ENCODE measurements around the gene CCDC191.

Gene CCDC191

DNA sequence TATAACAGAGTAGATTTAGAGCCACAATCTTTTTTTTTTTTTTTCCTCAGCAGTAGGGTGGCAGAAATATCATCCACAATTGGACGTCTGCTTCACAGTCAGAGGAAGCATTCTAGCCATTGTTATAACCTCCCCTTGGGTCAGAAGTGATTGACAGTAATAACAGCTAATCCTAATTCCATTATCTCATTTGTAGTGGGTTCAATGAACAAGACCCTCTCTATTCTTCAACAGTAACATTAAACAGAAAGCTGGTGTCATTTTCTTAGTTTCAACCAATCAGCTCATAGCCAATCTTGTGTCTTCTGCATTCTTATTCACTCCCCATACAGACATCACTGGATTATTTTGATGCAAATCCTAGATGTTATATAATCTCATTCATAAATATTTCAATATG, 44.8 kb upstream of the CCDC191 start:
- Histone ChIP-seq H2BK12ac (ENCODE audit: low read length) (no peak overlapping the region), H3K4me3 (ENCODE audit: low read depth, low read length) (no peak overlapping the region), H3K79me2 (ENCODE audit: control insufficient read depth, insufficient read depth, low read length, poor library complexity) (no peaks in the 10 kb centered on the region), H4K91ac (ENCODE audit: low read depth, low read length) (no peak overlapping the region), H3K14ac (ENCODE audit: low read length) (no peak overlapping the region), H2BK120ac (ENCODE audit: insufficient read depth, low read length, poor library complexity) (no peak overlapping the region), H4K8ac (ENCODE audit: low read depth, low read length) (no peak overlapping the region), H3K4me1 (ENCODE audit: control insufficient read depth in 1 of 2, insufficient read depth in 2 of 2, low read length in 2 of 2) (no peaks in the 10 kb centered on the region), H3K27me3 (ENCODE audit: insufficient read depth, low read length) (no peaks in the 10 kb centered on the region), H2AK5ac (ENCODE audit: low read length) (no peak overlapping the region), H3K4me2 (ENCODE audit: low read length) (no peak overlapping the region), H3K9me3 (ENCODE audit: insufficient read depth, low read depth, low read length) (no peaks in the 10 kb centered on the region), H3K36me3 (ENCODE audit: control insufficient read depth in 1 of 2, insufficient read depth in 2 of 2, low read length in 2 of 2) (no peaks in the 10 kb centered on the region), H3K18ac (ENCODE audit: low read length) (no peak overlapping the region), H3K27ac (ENCODE audit: low read depth, low read length) (no peak overlapping the region), H3K9ac (ENCODE audit: low read length) (no peak overlapping the region), H3K23ac (ENCODE audit: low read length) (no peak overlapping the region), H4K12ac (ENCODE audit: low read depth, low read length) (no peak overlapping the region), H2AFZ (ENCODE audit: insufficient read depth, low read length, poor library complexity) (no peak overlapping the region), H3K79me1 (ENCODE audit: low read length) (no peaks in the 10 kb centered on the region), H2BK5ac (ENCODE audit: low read depth, low read length, poor library complexity) (no peak overlapping the region), H3K4ac (ENCODE audit: low read depth, low read length) (no peak overlapping the region)
- WGBS (ENCODE audit: extremely low coverage, insufficient coverage, insufficient read length), result no CpG with 5 or more reads among the region's 1 CpG
- no peak for DNase-seq

DNA sequence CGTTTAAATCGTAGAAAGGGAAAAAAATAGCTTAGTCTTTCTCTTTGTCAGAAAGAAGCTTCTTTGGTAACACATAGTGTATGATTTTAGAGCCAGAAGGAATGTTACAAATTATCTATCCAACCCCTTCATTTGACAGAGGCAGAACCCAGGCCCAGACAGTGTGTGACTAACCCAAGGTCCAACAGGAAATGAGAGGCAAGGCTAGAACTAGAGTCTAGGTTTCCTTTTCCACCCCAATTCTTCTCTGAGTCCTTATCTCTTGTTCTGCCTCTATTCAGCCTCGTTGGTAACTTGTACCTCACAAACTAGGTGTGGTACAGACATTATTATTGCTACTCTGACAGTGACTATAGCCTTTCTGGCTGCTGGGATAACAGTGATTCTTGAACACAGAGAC, 39.5 kb upstream of the CCDC191 start:
- no CpG with 5 or more reads among the region's 3 CpGs for WGBS (ENCODE audit: extremely low coverage, insufficient coverage, insufficient read length)
- no peak overlapping the region for H2BK120ac ChIP-seq (ENCODE audit: insufficient read depth, low read length, poor library complexity)
- no peak overlapping the region for H2BK5ac ChIP-seq (ENCODE audit: low read depth, low read length, poor library complexity)
- no peaks in the 10 kb centered on the region for H3K36me3 ChIP-seq (ENCODE audit: control insufficient read depth in 1 of 2, insufficient read depth in 2 of 2, low read length in 2 of 2)
- no peaks in the 10 kb centered on the region for H3K79me1 ChIP-seq (ENCODE audit: low read length)
- H3K27ac ChIP-seq (ENCODE audit: low read depth, low read length), result no peak overlapping the region
- no peak overlapping the region for H4K8ac ChIP-seq (ENCODE audit: low read depth, low read length)
- H3K9ac ChIP-seq (ENCODE audit: low read length), result no peak overlapping the region
- no peak overlapping the region for H4K12ac ChIP-seq (ENCODE audit: low read depth, low read length)
- H3K4me1 ChIP-seq (ENCODE audit: control insufficient read depth in 1 of 2, insufficient read depth in 2 of 2, low read length in 2 of 2), result no peaks in the 10 kb centered on the region
- H3K27me3 ChIP-seq (ENCODE audit: insufficient read depth, low read length), result no peaks in the 10 kb centered on the region
- H3K23ac ChIP-seq (ENCODE audit: low read length), result no peak overlapping the region
- H3K79me2 ChIP-seq (ENCODE audit: control insufficient read depth, insufficient read depth, low read length, poor library complexity), result no peaks in the 10 kb centered on the region
- no peak for DNase-seq
- H3K4me3 ChIP-seq (ENCODE audit: low read depth, low read length), result no peak overlapping the region
- no peaks in the 10 kb centered on the region for H3K9me3 ChIP-seq (ENCODE audit: insufficient read depth, low read depth, low read length)
- no peak overlapping the region for H3K18ac ChIP-seq (ENCODE audit: low read length)
- no peak overlapping the region for H3K4me2 ChIP-seq (ENCODE audit: low read length)
- H2AK5ac ChIP-seq (ENCODE audit: low read length), result no peak overlapping the region
- H2AFZ ChIP-seq (ENCODE audit: insufficient read depth, low read length, poor library complexity), result no peak overlapping the region
- H4K91ac ChIP-seq (ENCODE audit: low read depth, low read length), result no peak overlapping the region
- H3K4ac ChIP-seq (ENCODE audit: low read depth, low read length), result no peak overlapping the region
- H2BK12ac ChIP-seq (ENCODE audit: low read length), result no peak overlapping the region
- H3K14ac ChIP-seq (ENCODE audit: low read length), result no peak overlapping the region

DNA sequence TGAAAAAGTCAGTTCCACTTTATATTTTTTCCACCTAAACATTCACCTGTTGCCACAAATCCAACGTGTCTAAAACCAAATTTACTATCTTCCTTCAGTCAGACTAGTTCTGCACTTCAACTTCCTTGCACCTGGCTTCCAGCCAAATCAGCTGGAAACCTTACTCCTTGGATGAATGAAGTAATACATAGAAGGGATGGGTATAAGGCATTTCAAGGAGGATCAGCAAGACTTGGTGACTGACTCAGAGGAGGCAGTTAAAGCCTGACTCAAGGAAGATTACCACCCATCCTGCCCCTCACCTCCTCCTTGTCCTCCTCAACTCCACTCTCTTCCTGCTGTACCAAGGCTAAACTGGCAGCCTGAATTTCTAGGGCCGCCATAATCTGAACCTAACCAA, 37.3 kb upstream of the CCDC191 start:
- no peak overlapping the region for H2BK120ac ChIP-seq (ENCODE audit: insufficient read depth, low read length, poor library complexity)
- WGBS (ENCODE audit: extremely low coverage, insufficient coverage, insufficient read length), result 100% methylated on average over 1 of the region's 2 CpGs

DNA sequence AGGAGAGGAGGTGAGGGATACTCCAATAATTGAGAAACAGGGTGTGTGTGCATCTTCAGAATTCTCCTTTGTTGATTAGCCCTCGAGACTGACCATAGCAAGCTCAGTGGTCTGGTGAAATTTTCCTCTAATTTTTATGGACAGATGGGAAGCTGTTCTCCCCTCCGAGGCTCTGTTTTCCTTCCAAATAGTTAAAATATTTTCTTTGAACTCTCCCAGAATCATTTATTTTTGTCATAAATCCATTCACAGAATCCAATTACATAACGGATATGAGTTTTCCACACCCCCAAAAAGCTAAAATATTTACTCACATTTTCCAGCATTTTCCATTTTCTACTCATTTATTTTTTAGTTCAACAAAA, 36.7 kb upstream of the CCDC191 start:
- no peaks in the 10 kb centered on the region for H3K79me2 ChIP-seq (ENCODE audit: control insufficient read depth, insufficient read depth, low read length, poor library complexity)
- no peaks in the 10 kb centered on the region for H3K9me3 ChIP-seq (ENCODE audit: insufficient read depth, low read depth, low read length)
- H3K23ac ChIP-seq (ENCODE audit: low read length), result no peak overlapping the region
- no peak for DNase-seq
- no peaks in the 10 kb centered on the region for H3K36me3 ChIP-seq (ENCODE audit: control insufficient read depth in 1 of 2, insufficient read depth in 2 of 2, low read length in 2 of 2)
- H2BK120ac ChIP-seq (ENCODE audit: insufficient read depth, low read length, poor library complexity), result no peak overlapping the region
- H3K27ac ChIP-seq (ENCODE audit: low read depth, low read length), result no peak overlapping the region
- no peak overlapping the region for H2AFZ ChIP-seq (ENCODE audit: insufficient read depth, low read length, poor library complexity)
- no peak overlapping the region for H3K4me2 ChIP-seq (ENCODE audit: low read length)
- no peak overlapping the region for H3K18ac ChIP-seq (ENCODE audit: low read length)
- no peak overlapping the region for H4K8ac ChIP-seq (ENCODE audit: low read depth, low read length)
- no peak overlapping the region for H4K91ac ChIP-seq (ENCODE audit: low read depth, low read length)
- H2AK5ac ChIP-seq (ENCODE audit: low read length), result no peak overlapping the region
- no peak overlapping the region for H3K4me3 ChIP-seq (ENCODE audit: low read depth, low read length)
- no peak overlapping the region for H3K14ac ChIP-seq (ENCODE audit: low read length)
- no CpG with 5 or more reads among the region's 3 CpGs for WGBS (ENCODE audit: extremely low coverage, insufficient coverage, insufficient read length)
- no peak overlapping the region for H3K4ac ChIP-seq (ENCODE audit: low read depth, low read length)
- H3K79me1 ChIP-seq (ENCODE audit: low read length), result no peaks in the 10 kb centered on the region
- no peaks in the 10 kb centered on the region for H3K27me3 ChIP-seq (ENCODE audit: insufficient read depth, low read length)
- H2BK5ac ChIP-seq (ENCODE audit: low read depth, low read length, poor library complexity), result no peak overlapping the region
- no peak overlapping the region for H3K9ac ChIP-seq (ENCODE audit: low read length)
- H2BK12ac ChIP-seq (ENCODE audit: low read length), result no peak overlapping the region
- no peaks in the 10 kb centered on the region for H3K4me1 ChIP-seq (ENCODE audit: control insufficient read depth in 1 of 2, insufficient read depth in 2 of 2, low read length in 2 of 2)
- no peak overlapping the region for H4K12ac ChIP-seq (ENCODE audit: low read depth, low read length)

More for the DNA sequence above, 37.3 kb upstream of the CCDC191 start:
- no peaks in the 10 kb centered on the region for H3K9me3 ChIP-seq (ENCODE audit: insufficient read depth, low read depth, low read length)
- H3K4me3 ChIP-seq (ENCODE audit: low read depth, low read length), result no peak overlapping the region
- H3K9ac ChIP-seq (ENCODE audit: low read length), result no peak overlapping the region
- H2AK5ac ChIP-seq (ENCODE audit: low read length), result no peak overlapping the region
- no peak overlapping the region for H3K23ac ChIP-seq (ENCODE audit: low read length)
- H2BK5ac ChIP-seq (ENCODE audit: low read depth, low read length, poor library complexity), result no peak overlapping the region
- peak in 1 of 2 donors; percentile 18 for DNase-seq
- H3K27ac ChIP-seq (ENCODE audit: low read depth, low read length), result no peak overlapping the region
- H3K4ac ChIP-seq (ENCODE audit: low read depth, low read length), result no peak overlapping the region
- no peak overlapping the region for H2BK12ac ChIP-seq (ENCODE audit: low read length)
- H3K27me3 ChIP-seq (ENCODE audit: insufficient read depth, low read length), result no peaks in the 10 kb centered on the region
- no peaks in the 10 kb centered on the region for H3K4me1 ChIP-seq (ENCODE audit: control insufficient read depth in 1 of 2, insufficient read depth in 2 of 2, low read length in 2 of 2)
- no peaks in the 10 kb centered on the region for H3K79me1 ChIP-seq (ENCODE audit: low read length)
- H4K12ac ChIP-seq (ENCODE audit: low read depth, low read length), result no peak overlapping the region
- no peak overlapping the region for H4K8ac ChIP-seq (ENCODE audit: low read depth, low read length)
- H2AFZ ChIP-seq (ENCODE audit: insufficient read depth, low read length, poor library complexity), result no peak overlapping the region
- H3K14ac ChIP-seq (ENCODE audit: low read length), result no peak overlapping the region
- H3K4me2 ChIP-seq (ENCODE audit: low read length), result no peak overlapping the region
- H4K91ac ChIP-seq (ENCODE audit: low read depth, low read length), result no peak overlapping the region
- no peaks in the 10 kb centered on the region for H3K79me2 ChIP-seq (ENCODE audit: control insufficient read depth, insufficient read depth, low read length, poor library complexity)
- H3K36me3 ChIP-seq (ENCODE audit: control insufficient read depth in 1 of 2, insufficient read depth in 2 of 2, low read length in 2 of 2), result no peaks in the 10 kb centered on the region
- no peak overlapping the region for H3K18ac ChIP-seq (ENCODE audit: low read length)
